Fibroblast of pulmonary artery (primary cell): ENCODE results near the gene LAMA4.
A peak's percentile ranks its signal among the peaks of the same experiment; 100 is the strongest.

Experiments
- DNase-seq: peaks from one replicate; pipeline ENCODE4 v3.0.0-alpha.2; 2010; ENCODE audit warnings: low read depth
- H3K4me3 ChIP-seq: replicated peaks from 2 replicates; pipeline ENCODE4 v1.5.1; 2011; ENCODE audit warnings: low read depth, mild to moderate bottlenecking, control low read depth, low read length, moderate library complexity
- CTCF ChIP-seq: IDR thresholded peaks from 2 replicates; pipeline ENCODE4 v1.5.1; 2011; ENCODE audit warnings: mild to moderate bottlenecking, control low read depth, low read length, inconsistent platforms; ENCODE audit errors: missing control alignments

The LAMA4 gene

GRCh38 chr6:112296694-112297093, 42.3 kb upstream of the LAMA4 start:
- TF ChIP-seq CTCF, result no peak

GRCh38 chr6:112296122-112296521, 41.8 kb upstream of the LAMA4 start:
- peak; percentile 64 for TF ChIP-seq CTCF
- H3K4me3 ChIP-seq, result no peak overlapping the region
- peak; percentile 59 for DNase-seq

More at GRCh38 chr6:112296694-112297093, 42.3 kb upstream of the LAMA4 start:
- H3K4me3 ChIP-seq, result no peak overlapping the region
- DNase-seq, result no peak

- peak; percentile 35 for DNase-seq
- no peak overlapping the region for H3K4me3 ChIP-seq
- TF ChIP-seq CTCF, result no peak
These were observed 36.9 kb upstream of the LAMA4 start for GRCh38 chr6:112291161-112291762.

GRCh38 chr6:112289038-112289566, 34.7 kb upstream of the LAMA4 start:
- peak; percentile 87 for DNase-seq
- TF ChIP-seq CTCF, result no peak
- H3K4me3 ChIP-seq, result no peak overlapping the region

- no peak for DNase-seq
- TF ChIP-seq CTCF, result no peak
- no peak overlapping the region for H3K4me3 ChIP-seq
These were observed 34.1 kb upstream of the LAMA4 start for GRCh38 chr6:112288475-112288874.

- DNase-seq, result no peak
- TF ChIP-seq CTCF, result no peak
- no peak overlapping the region for H3K4me3 ChIP-seq
These were observed 33.3 kb upstream of the LAMA4 start for GRCh38 chr6:112287577-112288225.
